Stimulated activated CD4-positive, alpha-beta T cell treated with anti-CD3 and anti-CD28 coated beads, Interleukin-15, amount 100 ng/mL, for 1 hour (primary cell): ENCODE measurements around the gene ZNF575.
A peak's percentile ranks its signal among the peaks of the same experiment; 100 is the strongest.

Experiments used
- DNase-seq, 2 donors: peaks; one replicate each; pipeline ENCODE4 v3.0.0-alpha.2; 2020; ENCODE audit warnings: low read depth in 1 of 2, low spot score in 1 of 2

Gene ZNF575

GRCh38 chr19:43570174-43570791, 37.3 kb downstream of the ZNF575 start:
- no peak for DNase-seq

GRCh38 chr19:43572171-43572588, 39.2 kb downstream of the ZNF575 start:
- DNase-seq, result no peak

GRCh38 chr19:43574424-43575155, 41.6 kb downstream of the ZNF575 start:
- no peak for DNase-seq

- DNase-seq, result peak; percentile 89
Measured at GRCh38 chr19:43575156-43575950, 42.4 kb downstream of the ZNF575 start, which contains the start of the genes PINLYP and XRCC1. TSS of gene PINLYP (plus strand) at chr19:43575801. CDS start at chr19:43577192, 1,391 bp downstream. TSS of gene XRCC1 (minus strand) at chr19:43575527. CDS start at chr19:43575458, 69 bp downstream.

GRCh38 chr19:43575955-43576878, 43.2 kb downstream of the ZNF575 start:
- no peak for DNase-seq

- no peak for DNase-seq
Measured at GRCh38 chr19:43578787-43579186, 45.8 kb downstream of the ZNF575 start.

- no peak for DNase-seq
Measured at GRCh38 chr19:43581467-43581866, 48.5 kb downstream of the ZNF575 start.

GRCh38 chr19:43582495-43582894, 49.5 kb downstream of the ZNF575 start:
- no peak for DNase-seq

- no peak for DNase-seq
Measured at GRCh38 chr19:43584484-43584883, 51.5 kb downstream of the ZNF575 start.
